GM12875 (cell line): Measurements from ENCODE around the gene TGFA.

Source experiments
- H3K4me3 ChIP-seq: one replicate; pipeline ENCODE4 v1.5.1; 2011; ENCODE audit warnings: low read depth, low read length, control low read depth
- TF ChIP-seq, protein P1 (sequence below): IDR thresholded peaks from 2 replicates; pipeline ENCODE4 v1.5.1; 2011; ENCODE audit warnings: low read depth, mild to moderate bottlenecking, control low read depth, inconsistent platforms, low read length, moderate library complexity, borderline replicate concordance; ENCODE audit not compliant: insufficient read depth

TGFA gene

GRCh38 chr2:70532244-70532935 is 21.2 kb downstream of the TGFA start:
- H3K4me3 ChIP-seq = no peak overlapping the region
- TF ChIP-seq, protein P1, sequence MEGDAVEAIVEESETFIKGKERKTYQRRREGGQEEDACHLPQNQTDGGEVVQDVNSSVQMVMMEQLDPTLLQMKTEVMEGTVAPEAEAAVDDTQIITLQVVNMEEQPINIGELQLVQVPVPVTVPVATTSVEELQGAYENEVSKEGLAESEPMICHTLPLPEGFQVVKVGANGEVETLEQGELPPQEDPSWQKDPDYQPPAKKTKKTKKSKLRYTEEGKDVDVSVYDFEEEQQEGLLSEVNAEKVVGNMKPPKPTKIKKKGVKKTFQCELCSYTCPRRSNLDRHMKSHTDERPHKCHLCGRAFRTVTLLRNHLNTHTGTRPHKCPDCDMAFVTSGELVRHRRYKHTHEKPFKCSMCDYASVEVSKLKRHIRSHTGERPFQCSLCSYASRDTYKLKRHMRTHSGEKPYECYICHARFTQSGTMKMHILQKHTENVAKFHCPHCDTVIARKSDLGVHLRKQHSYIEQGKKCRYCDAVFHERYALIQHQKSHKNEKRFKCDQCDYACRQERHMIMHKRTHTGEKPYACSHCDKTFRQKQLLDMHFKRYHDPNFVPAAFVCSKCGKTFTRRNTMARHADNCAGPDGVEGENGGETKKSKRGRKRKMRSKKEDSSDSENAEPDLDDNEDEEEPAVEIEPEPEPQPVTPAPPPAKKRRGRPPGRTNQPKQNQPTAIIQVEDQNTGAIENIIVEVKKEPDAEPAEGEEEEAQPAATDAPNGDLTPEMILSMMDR = no peak

- no peak overlapping the region for H3K4me3 ChIP-seq
- TF ChIP-seq, protein P1 = no peak
Measured at GRCh38 chr2:70531419-70532086, 22.1 kb downstream of the TGFA start.

- TF ChIP-seq, protein P1 = no peak
- H3K4me3 ChIP-seq = no peak overlapping the region
Measured at GRCh38 chr2:70529610-70530009, 24.0 kb downstream of the TGFA start.

DNA sequence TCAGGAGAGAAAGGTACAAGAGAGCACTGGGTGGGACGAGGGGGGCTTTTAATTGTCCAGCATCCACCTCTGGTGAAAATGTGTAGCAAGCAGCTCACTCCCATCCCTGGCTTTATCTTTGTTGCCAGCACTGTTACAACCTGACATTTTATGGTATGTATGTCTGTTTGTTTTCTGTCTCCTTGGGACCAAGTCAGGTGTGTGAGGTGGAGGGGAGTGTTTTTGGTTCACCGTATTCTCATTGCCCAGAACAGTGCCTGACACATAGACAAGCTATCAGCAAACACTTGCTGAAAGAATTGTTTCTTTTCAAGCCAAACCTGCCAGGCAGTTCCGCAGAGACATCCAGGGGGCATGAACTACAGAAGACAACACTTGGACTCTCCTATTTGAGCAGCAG is 24.7 kb downstream of the TGFA start:
- H3K4me3 ChIP-seq = no peak overlapping the region
- TF ChIP-seq, protein P1 = no peak

- H3K4me3 ChIP-seq = no peak overlapping the region
- TF ChIP-seq, protein P1 = no peak
Measured at GRCh38 chr2:70528276-70528675, 25.4 kb downstream of the TGFA start.

DNA sequence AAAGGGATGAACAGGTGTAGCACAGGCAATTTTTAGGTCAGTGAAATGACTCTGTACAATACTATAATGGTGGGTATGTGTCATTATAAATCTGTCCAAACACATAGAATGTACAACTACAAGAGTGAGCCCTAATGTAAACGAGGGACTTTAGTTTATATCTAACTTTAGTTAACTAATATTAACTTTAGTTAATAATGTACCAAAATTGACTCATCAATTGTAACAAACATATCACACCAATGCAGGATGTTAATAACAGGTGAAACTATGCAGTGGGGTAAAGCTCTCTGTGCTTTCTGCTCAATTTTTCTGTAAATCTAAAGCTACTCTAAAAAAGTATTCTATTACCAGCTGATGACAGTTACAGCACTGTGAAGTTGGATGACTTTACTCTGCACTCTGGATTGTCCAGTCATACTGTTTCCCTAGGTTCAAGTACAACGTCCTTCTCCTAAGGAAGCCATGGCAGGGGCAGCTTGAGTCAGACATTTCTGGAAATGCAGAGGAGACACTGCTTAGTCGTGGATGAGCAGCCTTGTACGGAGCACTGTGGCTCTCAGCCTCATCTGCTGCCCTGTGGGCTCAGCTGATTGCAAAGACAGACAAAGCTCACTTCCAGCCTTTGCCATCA is 26.1 kb downstream of the TGFA start:
- TF ChIP-seq, protein P1 = no peak
- no peak overlapping the region for H3K4me3 ChIP-seq
